ENCODE data around the gene KCNH8. TPM values are rescaled to one million over a fixed set of nuclear protein-coding genes. Genes with fewer than 3 reads are reported as not detected.
A peak's percentile ranks its signal among the peaks of the same experiment; 100 is the strongest.

The KCNH8 gene
- total RNA-seq, 2 donors from 2014 or later: 0.05 TPM; not detected in 1

DNA sequence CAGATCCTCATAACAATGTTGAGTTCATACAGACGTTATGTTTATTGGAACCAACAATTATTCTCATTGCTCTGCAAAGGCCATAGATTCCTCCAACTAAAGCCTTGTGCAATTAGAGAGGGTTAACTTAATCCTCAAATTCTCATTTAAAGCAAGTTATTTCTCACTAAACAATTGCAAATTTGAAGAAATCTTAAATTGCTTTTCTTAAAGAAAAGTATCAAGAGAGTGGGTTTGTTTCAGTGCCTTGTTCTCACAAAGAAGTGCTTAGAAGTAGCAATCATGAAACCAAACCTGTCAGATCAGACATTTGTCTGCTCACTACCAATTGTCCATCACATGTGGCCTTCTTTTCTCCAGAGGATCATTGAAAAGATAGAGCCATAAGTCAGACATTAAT lies 124.8 kb downstream of the KCNH8 start:
- Mint-ChIP-seq H3K36me3 (ENCODE audit: insufficient read depth in 2 of 2) (no peaks in the 10 kb centered on the region), H3K4me3 (no peak overlapping the region), H3K27ac (no peak overlapping the region), H3K27me3 (ENCODE audit: low read depth) (no peaks in the 10 kb centered on the region), H3K4me1 (ENCODE audit: low read depth) (no peaks in the 10 kb centered on the region), H3K9me3 (no peaks in the 10 kb centered on the region)
- ATAC-seq (replicated peaks in 1 of 2) (no peak), DNase-seq (no peak)

- no peaks in the 10 kb centered on the region for H3K27me3 Mint-ChIP-seq (ENCODE audit: low read depth)
- no peak for ATAC-seq (replicated peaks in 1 of 2)
- H3K27ac Mint-ChIP-seq: no peak overlapping the region
- H3K9me3 Mint-ChIP-seq: no peaks in the 10 kb centered on the region
- no peaks in the 10 kb centered on the region for H3K4me1 Mint-ChIP-seq (ENCODE audit: low read depth)
- H3K4me3 Mint-ChIP-seq: no peak overlapping the region
- H3K36me3 Mint-ChIP-seq (ENCODE audit: insufficient read depth in 2 of 2): no peaks in the 10 kb centered on the region
- no peak for DNase-seq
Observed at GRCh38 chr3:19274576-19274975, 126.3 kb downstream of the KCNH8 start.

DNA sequence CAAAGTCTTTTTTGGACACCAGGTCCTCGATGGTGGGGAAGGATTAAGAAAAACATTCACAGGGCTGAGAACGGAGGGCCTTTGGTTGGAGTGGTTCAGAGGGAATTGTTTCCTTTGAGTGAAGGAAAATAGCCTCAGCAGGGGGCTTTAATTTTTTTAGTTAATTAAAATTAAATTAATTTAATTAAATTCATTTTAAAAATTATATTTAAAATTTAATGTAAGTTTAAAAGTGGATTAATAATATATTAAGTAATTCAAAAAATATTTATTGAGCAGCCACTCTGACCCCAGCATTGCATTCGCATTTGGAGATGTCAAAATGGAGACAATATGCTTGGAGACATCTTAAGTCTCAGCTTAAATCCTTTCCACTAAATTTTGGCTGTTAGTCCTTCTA lies 136.7 kb downstream of the KCNH8 start:
- Mint-ChIP-seq H3K27ac (no peak overlapping the region), H3K27me3 (ENCODE audit: low read depth) (no peaks in the 10 kb centered on the region), H3K4me3 (no peak overlapping the region), H3K4me1 (ENCODE audit: low read depth) (no peaks in the 10 kb centered on the region), H3K9me3 (peaks cover 0 to 2% of the 10 kb centered on the region in 2 donors), H3K36me3 (ENCODE audit: insufficient read depth in 2 of 2) (no peaks in the 10 kb centered on the region)
- DNase-seq (no peak), ATAC-seq (replicated peaks in 1 of 2) (no peak)

- Mint-ChIP-seq H3K4me1 (ENCODE audit: low read depth) (no peaks in the 10 kb centered on the region), H3K36me3 (ENCODE audit: insufficient read depth in 2 of 2) (no peaks in the 10 kb centered on the region), H3K27me3 (ENCODE audit: low read depth) (no peaks in the 10 kb centered on the region), H3K4me3 (no peak overlapping the region), H3K27ac (no peak overlapping the region), H3K9me3 (no peaks in the 10 kb centered on the region)
- ATAC-seq (replicated peaks in 1 of 2) (no peak), DNase-seq (no peak)
Observed at GRCh38 chr3:19293295-19293694, 145.0 kb downstream of the KCNH8 start.

GRCh38 chr3:19295208-19295607 lies 146.9 kb downstream of the KCNH8 start:
- Mint-ChIP-seq H3K4me3 (no peak overlapping the region), H3K4me1 (ENCODE audit: low read depth) (no peaks in the 10 kb centered on the region), H3K27ac (no peak overlapping the region), H3K27me3 (ENCODE audit: low read depth) (no peaks in the 10 kb centered on the region), H3K9me3 (no peaks in the 10 kb centered on the region), H3K36me3 (ENCODE audit: insufficient read depth in 2 of 2) (no peaks in the 10 kb centered on the region)
- no peak for ATAC-seq (replicated peaks in 1 of 2)
- no peak for DNase-seq

DNA sequence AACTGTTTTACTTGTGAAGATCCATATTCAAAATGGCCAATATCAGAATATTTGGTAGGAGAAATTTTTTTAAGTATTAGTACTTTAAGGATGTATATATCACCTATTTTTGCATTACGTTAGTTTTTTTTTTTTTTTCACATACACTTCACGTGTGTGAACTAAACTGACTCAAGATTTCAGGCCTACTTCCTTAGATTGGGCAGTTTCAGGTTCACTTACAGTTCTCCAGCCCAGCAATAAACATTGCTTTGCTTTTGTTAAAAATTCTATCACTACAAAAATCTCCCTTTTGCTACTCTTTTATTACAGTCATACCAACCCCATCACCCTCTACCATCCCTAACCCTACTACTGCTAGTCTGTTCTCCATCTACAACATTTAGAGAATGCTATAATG lies 183.6 kb downstream of the KCNH8 start:
- no peaks in the 10 kb centered on the region for H3K9me3 Mint-ChIP-seq
- no peak overlapping the region for H3K4me3 Mint-ChIP-seq
- ATAC-seq (replicated peaks in 1 of 2) (no peak), DNase-seq (no peak)
- H3K4me1 Mint-ChIP-seq (ENCODE audit: low read depth): no peaks in the 10 kb centered on the region
- no peaks in the 10 kb centered on the region for H3K27me3 Mint-ChIP-seq (ENCODE audit: low read depth)
- no peak overlapping the region for H3K27ac Mint-ChIP-seq
- H3K36me3 Mint-ChIP-seq (ENCODE audit: insufficient read depth in 2 of 2): no peaks in the 10 kb centered on the region

- no peak overlapping the region for H3K4me3 Mint-ChIP-seq
- no peaks in the 10 kb centered on the region for H3K4me1 Mint-ChIP-seq (ENCODE audit: low read depth)
- DNase-seq (no peak), ATAC-seq (replicated peaks in 1 of 2) (no peak)
- no peaks in the 10 kb centered on the region for H3K9me3 Mint-ChIP-seq
- no peak overlapping the region for H3K27ac Mint-ChIP-seq
- no peaks in the 10 kb centered on the region for H3K27me3 Mint-ChIP-seq (ENCODE audit: low read depth)
- H3K36me3 Mint-ChIP-seq (ENCODE audit: insufficient read depth in 2 of 2): no peaks in the 10 kb centered on the region
Observed at GRCh38 chr3:19334120-19334519, 185.8 kb downstream of the KCNH8 start.

DNA sequence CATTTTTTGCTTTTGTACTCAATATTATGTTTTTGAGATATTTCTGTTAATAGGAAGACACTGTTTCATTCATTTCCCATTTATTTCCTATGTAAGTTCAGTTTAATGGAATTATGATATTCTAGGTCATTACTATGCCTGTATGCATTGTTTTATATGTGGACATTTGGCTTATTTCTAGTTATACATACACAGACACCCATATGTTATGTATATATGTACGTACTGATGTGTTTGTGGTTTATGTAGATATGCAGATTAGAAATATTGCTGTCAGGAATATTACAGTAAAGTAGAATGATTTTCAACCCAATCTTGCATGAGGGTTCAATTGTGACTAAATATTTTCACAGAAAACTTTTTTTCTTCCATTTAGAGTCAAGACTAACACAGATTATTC lies 190.5 kb downstream of the KCNH8 start:
- Mint-ChIP-seq H3K9me3 (no peaks in the 10 kb centered on the region), H3K4me3 (no peak overlapping the region), H3K27ac (no peak overlapping the region), H3K36me3 (ENCODE audit: insufficient read depth in 2 of 2) (no peaks in the 10 kb centered on the region), H3K4me1 (ENCODE audit: low read depth) (no peaks in the 10 kb centered on the region), H3K27me3 (ENCODE audit: low read depth) (no peaks in the 10 kb centered on the region)
- DNase-seq: no peak
- ATAC-seq (replicated peaks in 1 of 2): no peak

DNA sequence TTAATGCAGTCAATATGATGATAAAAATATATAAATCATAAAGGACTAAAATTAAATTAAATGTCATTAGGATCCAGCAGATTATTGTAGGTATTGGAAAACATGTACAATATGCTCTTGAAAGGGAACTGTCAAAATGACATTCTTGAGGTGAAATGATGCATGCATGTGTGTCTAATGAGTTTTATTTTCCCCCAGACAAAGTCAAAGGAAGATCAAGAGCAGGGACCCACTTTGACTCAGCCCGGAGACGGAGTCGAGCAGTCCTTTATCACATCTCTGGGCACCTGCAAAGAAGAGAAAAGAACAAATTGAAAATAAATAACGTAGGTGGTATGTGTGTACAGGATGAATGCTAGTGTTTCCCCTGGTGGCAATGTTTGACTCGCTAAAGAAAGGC lies 194.1 kb downstream of the KCNH8 start:
- DNase-seq (no peak), ATAC-seq (replicated peaks in 1 of 2) (no peak)
- Mint-ChIP-seq H3K4me3 (no peak overlapping the region), H3K27me3 (ENCODE audit: low read depth) (no peaks in the 10 kb centered on the region), H3K9me3 (no peaks in the 10 kb centered on the region), H3K27ac (no peak overlapping the region), H3K36me3 (ENCODE audit: insufficient read depth in 2 of 2) (no peaks in the 10 kb centered on the region), H3K4me1 (ENCODE audit: low read depth) (no peaks in the 10 kb centered on the region)

DNA sequence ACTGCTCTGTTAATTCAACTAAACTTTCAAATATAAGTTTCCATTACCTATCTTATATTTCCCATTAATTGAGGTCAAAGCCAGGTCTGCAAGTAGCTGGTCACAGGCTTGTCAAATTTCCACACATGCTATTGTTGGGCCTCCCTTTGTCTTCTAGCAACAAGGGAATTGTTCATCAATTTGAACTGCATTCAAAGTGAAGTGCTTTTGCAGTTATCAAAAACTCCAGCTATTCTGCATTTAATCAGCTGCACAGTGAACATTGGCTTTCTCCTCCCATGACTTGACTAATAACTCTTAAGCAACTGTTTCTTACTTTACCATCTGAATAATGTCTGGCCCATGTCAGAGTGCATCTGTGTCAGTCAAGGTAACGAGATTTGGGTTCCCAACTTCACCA lies 198.4 kb downstream of the KCNH8 start:
- Mint-ChIP-seq H3K4me1 (ENCODE audit: low read depth) (no peaks in the 10 kb centered on the region), H3K27ac (no peak overlapping the region), H3K27me3 (ENCODE audit: low read depth) (no peaks in the 10 kb centered on the region), H3K36me3 (ENCODE audit: insufficient read depth in 2 of 2) (no peaks in the 10 kb centered on the region), H3K4me3 (no peak overlapping the region), H3K9me3 (no peaks in the 10 kb centered on the region)
- DNase-seq: no peak
- no peak for ATAC-seq (replicated peaks in 1 of 2)

GRCh38 chr3:19347671-19348070 lies 199.4 kb downstream of the KCNH8 start:
- ATAC-seq (replicated peaks in 1 of 2): no peak
- Mint-ChIP-seq H3K27me3 (ENCODE audit: low read depth) (no peaks in the 10 kb centered on the region), H3K4me3 (no peak overlapping the region), H3K9me3 (no peaks in the 10 kb centered on the region), H3K27ac (no peak overlapping the region), H3K36me3 (ENCODE audit: insufficient read depth in 2 of 2) (no peaks in the 10 kb centered on the region), H3K4me1 (ENCODE audit: low read depth) (no peaks in the 10 kb centered on the region)
- DNase-seq: no peak

DNA sequence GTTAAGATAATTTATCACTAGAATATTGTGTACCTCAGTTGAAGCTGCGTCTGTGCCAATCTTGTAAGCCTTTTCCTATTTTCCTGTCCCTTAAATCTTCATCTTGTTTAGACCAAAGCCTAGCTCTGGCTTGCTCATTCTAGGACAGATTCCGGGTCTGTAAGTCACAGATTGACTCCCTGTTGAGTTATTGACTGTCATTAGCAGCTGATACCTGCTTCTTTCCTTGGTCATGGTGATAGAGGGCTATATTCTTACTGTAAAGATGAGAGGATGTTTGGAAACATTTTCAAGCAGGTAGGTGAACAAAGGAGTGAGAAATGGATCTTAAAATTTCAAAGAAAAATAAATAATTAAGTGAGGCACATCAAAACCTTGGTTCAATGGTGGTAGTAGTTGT lies 200.2 kb downstream of the KCNH8 start:
- no peaks in the 10 kb centered on the region for H3K9me3 Mint-ChIP-seq
- ATAC-seq (replicated peaks in 1 of 2) (no peak), DNase-seq (no peak)
- no peaks in the 10 kb centered on the region for H3K4me1 Mint-ChIP-seq (ENCODE audit: low read depth)
- H3K27me3 Mint-ChIP-seq (ENCODE audit: low read depth): no peaks in the 10 kb centered on the region
- H3K4me3 Mint-ChIP-seq: no peak overlapping the region
- H3K36me3 Mint-ChIP-seq (ENCODE audit: insufficient read depth in 2 of 2): no peaks in the 10 kb centered on the region
- H3K27ac Mint-ChIP-seq: no peak overlapping the region

DNA sequence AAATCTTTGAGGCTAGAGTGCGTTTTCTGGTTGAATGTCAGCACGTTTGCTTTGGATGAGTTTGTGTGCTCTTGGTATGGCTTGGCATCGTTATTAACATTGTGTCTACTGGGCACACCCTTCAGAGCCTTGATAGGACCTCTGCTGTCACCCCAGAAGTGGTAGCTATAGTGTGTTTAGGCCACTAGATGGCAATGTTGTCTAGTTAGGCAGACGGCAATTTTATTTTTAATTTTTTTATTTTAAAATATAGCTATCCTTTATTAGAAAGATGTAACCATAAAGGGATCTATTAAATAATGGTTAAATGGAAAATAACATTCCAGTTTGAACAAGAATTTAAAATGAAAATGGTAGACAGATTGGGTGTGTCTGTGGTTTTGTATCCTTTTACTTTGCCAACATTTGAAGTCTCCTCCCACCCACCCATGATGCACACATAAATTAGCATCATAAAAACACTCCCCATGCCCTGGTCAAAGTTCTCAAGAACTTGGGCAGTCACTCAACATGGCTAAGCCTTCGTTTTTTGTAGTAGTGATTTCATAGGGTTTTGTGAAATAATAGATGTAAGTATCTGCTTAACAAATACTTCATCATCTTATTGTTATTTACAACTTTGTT lies 200.7 kb downstream of the KCNH8 start:
- no peaks in the 10 kb centered on the region for H3K4me1 Mint-ChIP-seq (ENCODE audit: low read depth)
- no peaks in the 10 kb centered on the region for H3K36me3 Mint-ChIP-seq (ENCODE audit: insufficient read depth in 2 of 2)
- H3K9me3 Mint-ChIP-seq: no peaks in the 10 kb centered on the region
- no peak for ATAC-seq (replicated peaks in 1 of 2)
- no peak overlapping the region for H3K27ac Mint-ChIP-seq
- peak; percentile 5 to 7 for DNase-seq
- H3K4me3 Mint-ChIP-seq: no peak overlapping the region
- H3K27me3 Mint-ChIP-seq (ENCODE audit: low read depth): no peaks in the 10 kb centered on the region

- ATAC-seq (replicated peaks in 1 of 2) (no peak), DNase-seq (no peak)
- Mint-ChIP-seq H3K27me3 (ENCODE audit: low read depth) (no peaks in the 10 kb centered on the region), H3K9me3 (no peaks in the 10 kb centered on the region), H3K4me3 (no peak overlapping the region), H3K4me1 (ENCODE audit: low read depth) (no peaks in the 10 kb centered on the region), H3K36me3 (ENCODE audit: insufficient read depth in 2 of 2) (no peaks in the 10 kb centered on the region), H3K27ac (no peak overlapping the region)
Observed at GRCh38 chr3:19357947-19358346, 209.6 kb downstream of the KCNH8 start.
